ENCODE measurements around the gene ODC1. TPM values are rescaled to one million over a fixed set of nuclear protein-coding genes. Genes with fewer than 3 reads are reported as not detected.

The ODC1 gene
- total RNA-seq, 1 experiment from 2014 or later = 46.6 TPM

GRCh38 chr2:10475221-10475722 lies 27.1 kb upstream of the ODC1 start (continued):
- TF ChIP-seq ZNF281 (CRISPR knock-in tag; IDR thresholded peaks at IDR 0.05) = no peak

- Mint-ChIP-seq H3K27ac (no peak overlapping the region), H3K4me3 (no peak overlapping the region), H3K9me3 (no peaks in the 10 kb centered on the region), H3K36me3 (no peaks in the 10 kb centered on the region), H3K27me3 (ENCODE audit: low read depth) (no peaks in the 10 kb centered on the region; the same call in 1 of the 2 replicates), H3K4me1 (peaks cover 13% of the 10 kb centered on the region)
- no peak for TF ChIP-seq ATF6 (CRISPR knock-in tag; IDR thresholded peaks at IDR 0.05)
- TF ChIP-seq RORB (CRISPR knock-in tag; IDR thresholded peaks at IDR 0.05) = no peak
- no peak for TF ChIP-seq ZNF416 (CRISPR knock-in tag; IDR thresholded peaks at IDR 0.05)
- TF ChIP-seq PREB (CRISPR knock-in tag; IDR thresholded peaks at IDR 0.05; ENCODE audit: borderline replicate concordance) = no peak
- no peak for TF ChIP-seq ZNF219 (CRISPR knock-in tag; IDR thresholded peaks at IDR 0.05; ENCODE audit: borderline replicate concordance)
- no peak for TF ChIP-seq SMAD4 (CRISPR knock-in tag; IDR thresholded peaks at IDR 0.05)
- TF ChIP-seq STAT6 (CRISPR knock-in tag; conservative IDR thresholded peaks at IDR 0.05; ENCODE audit: low read depth) = no peak
- TF ChIP-seq NFE2L1 (CRISPR knock-in tag; IDR thresholded peaks at IDR 0.05) = no peak
- TF ChIP-seq KAT7 (CRISPR knock-in tag; IDR thresholded peaks at IDR 0.05; ENCODE audit: borderline replicate concordance) = no peak
- TF ChIP-seq NFATC4 (CRISPR knock-in tag; IDR thresholded peaks at IDR 0.05) = no peak
- no peak for TF ChIP-seq NR1H2 (CRISPR knock-in tag; IDR thresholded peaks at IDR 0.05)
- no peak for TF ChIP-seq ZNF138 (CRISPR knock-in tag; conservative IDR thresholded peaks at IDR 0.05)
- TF ChIP-seq CREB1 (CRISPR knock-in tag; IDR thresholded peaks at IDR 0.05) = no peak
- no peak for TF ChIP-seq MXD4 (CRISPR knock-in tag; IDR thresholded peaks at IDR 0.05; ENCODE audit: borderline replicate concordance)
- DNase-seq (ENCODE audit: low spot score) = no peak
- ChIA-PET CTCF (interaction anchor here (1.4 kb wide), 2 partner anchors 38 to 48 kb away, joined by 4 to 5 read pairs; no protein-coding TSS in a partner anchor), POLR2A (no interaction called here)
- ATAC-seq = no peak
These were observed 25.1 kb upstream of the ODC1 start for GRCh38 chr2:10473121-10473756.
